ENCODE results near the gene TNF. TPM values are rescaled to one million over a fixed set of nuclear protein-coding genes. Genes with fewer than 3 reads are reported as not detected.

The TNF gene
- total and polyA plus RNA-seq, 2 of the 13 experiments (the other 11 are each of a cell fraction or from before 2014, with no cell fraction given), result not detected

DNA sequence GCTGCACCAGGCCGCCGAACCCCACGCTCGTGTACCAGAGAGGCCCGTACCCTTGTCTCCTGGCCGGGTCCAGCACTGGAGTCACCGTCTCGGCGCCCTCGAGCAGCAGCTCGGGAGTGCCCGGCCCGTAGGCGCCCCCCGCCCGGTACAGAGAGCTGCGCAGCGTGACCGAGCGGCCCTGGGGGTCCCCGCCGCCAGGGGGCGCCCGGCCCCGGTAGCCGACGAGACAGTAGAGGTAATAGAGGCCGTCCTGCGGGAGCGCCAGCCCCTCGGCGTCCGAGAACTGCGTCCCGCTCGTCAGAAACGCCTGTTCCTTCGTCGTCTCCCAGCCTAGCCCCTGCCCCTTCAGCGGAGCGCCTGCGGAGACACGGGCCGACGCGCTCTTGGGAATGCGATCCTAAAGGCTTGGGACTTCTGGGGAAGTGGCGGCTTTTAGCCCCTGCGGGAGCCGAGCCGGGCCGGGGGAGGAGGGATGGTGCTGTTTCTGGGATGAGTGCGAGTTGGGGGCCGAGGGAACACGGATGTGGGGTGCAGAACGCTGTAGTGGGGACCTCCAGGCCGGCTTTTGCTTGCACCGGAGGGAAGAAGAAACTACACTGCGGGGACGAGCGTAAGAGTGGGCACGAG, 5.6 kb downstream of the TNF start (continued):
- TF ChIP-seq SNAPC4 (CRISPR knock-in tag; IDR thresholded peaks at IDR 0.05) (peak; percentile 46; the same call in 1 of the 2 replicates), ZNF547 (CRISPR knock-in tag; IDR thresholded peaks at IDR 0.05) (no peak; the same call in 1 of the 2 replicates), POLR2AphosphoS5 (IDR thresholded peaks at IDR 0.05; ENCODE audit: low read depth, low read length) (peak; percentile 42; the same call in 1 of the 2 replicates), HNRNPK (IDR thresholded peaks at IDR 0.05; ENCODE audit: low read depth, low read length, poor library complexity, severe bottlenecking) (peak; percentile 38), RFXAP (CRISPR knock-in tag; IDR thresholded peaks at IDR 0.05; ENCODE audit: borderline replicate concordance) (0 out of 2 replicates have a peak, but pooled peaks have one; percentile 19), ZNF282 (IDR thresholded peaks at IDR 0.05; ENCODE audit: partially characterized antibody) (no peak), ZNF432 (CRISPR knock-in tag; IDR thresholded peaks at IDR 0.05; ENCODE audit: borderline replicate concordance) (peak; percentile 44; the same call in 1 of the 2 replicates), ZNF609 (CRISPR knock-in tag; IDR thresholded peaks at IDR 0.05; ENCODE audit: borderline replicate concordance) (peak; percentile 10; the same call in 1 of the 2 replicates), RXRB (CRISPR knock-in tag; IDR thresholded peaks at IDR 0.05; ENCODE audit: borderline replicate concordance) (peak; percentile 66), ZNF768 (CRISPR knock-in tag; IDR thresholded peaks at IDR 0.05) (peak; percentile 78), ZNF746 (CRISPR knock-in tag; IDR thresholded peaks at IDR 0.05) (no peak)
- TF ChIP-seq, protein P1, sequence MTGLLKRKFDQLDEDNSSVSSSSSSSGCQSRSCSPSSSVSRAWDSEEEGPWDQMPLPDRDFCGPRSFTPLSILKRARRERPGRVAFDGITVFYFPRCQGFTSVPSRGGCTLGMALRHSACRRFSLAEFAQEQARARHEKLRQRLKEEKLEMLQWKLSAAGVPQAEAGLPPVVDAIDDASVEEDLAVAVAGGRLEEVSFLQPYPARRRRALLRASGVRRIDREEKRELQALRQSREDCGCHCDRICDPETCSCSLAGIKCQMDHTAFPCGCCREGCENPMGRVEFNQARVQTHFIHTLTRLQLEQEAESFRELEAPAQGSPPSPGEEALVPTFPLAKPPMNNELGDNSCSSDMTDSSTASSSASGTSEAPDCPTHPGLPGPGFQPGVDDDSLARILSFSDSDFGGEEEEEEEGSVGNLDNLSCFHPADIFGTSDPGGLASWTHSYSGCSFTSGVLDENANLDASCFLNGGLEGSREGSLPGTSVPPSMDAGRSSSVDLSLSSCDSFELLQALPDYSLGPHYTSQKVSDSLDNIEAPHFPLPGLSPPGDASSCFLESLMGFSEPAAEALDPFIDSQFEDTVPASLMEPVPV (CRISPR knock-in tag; IDR thresholded peaks at IDR 0.05), result no peak; the same call in 1 of the 2 replicates
- TF ChIP-seq, protein P2, sequence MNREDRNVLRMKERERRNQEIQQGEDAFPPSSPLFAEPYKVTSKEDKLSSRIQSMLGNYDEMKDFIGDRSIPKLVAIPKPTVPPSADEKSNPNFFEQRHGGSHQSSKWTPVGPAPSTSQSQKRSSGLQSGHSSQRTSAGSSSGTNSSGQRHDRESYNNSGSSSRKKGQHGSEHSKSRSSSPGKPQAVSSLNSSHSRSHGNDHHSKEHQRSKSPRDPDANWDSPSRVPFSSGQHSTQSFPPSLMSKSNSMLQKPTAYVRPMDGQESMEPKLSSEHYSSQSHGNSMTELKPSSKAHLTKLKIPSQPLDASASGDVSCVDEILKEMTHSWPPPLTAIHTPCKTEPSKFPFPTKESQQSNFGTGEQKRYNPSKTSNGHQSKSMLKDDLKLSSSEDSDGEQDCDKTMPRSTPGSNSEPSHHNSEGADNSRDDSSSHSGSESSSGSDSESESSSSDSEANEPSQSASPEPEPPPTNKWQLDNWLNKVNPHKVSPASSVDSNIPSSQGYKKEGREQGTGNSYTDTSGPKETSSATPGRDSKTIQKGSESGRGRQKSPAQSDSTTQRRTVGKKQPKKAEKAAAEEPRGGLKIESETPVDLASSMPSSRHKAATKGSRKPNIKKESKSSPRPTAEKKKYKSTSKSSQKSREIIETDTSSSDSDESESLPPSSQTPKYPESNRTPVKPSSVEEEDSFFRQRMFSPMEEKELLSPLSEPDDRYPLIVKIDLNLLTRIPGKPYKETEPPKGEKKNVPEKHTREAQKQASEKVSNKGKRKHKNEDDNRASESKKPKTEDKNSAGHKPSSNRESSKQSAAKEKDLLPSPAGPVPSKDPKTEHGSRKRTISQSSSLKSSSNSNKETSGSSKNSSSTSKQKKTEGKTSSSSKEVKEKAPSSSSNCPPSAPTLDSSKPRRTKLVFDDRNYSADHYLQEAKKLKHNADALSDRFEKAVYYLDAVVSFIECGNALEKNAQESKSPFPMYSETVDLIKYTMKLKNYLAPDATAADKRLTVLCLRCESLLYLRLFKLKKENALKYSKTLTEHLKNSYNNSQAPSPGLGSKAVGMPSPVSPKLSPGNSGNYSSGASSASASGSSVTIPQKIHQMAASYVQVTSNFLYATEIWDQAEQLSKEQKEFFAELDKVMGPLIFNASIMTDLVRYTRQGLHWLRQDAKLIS (CRISPR knock-in tag; IDR thresholded peaks at IDR 0.05), result no peak
